Gastrocnemius medialis (tissue), 4 donors: ENCODE results near the gene GPR137. TPM values are rescaled to one million over a fixed set of nuclear protein-coding genes. Genes with fewer than 3 reads are reported as not detected.

Experiments used
- ATAC-seq, 2 donors: fragments of 150-250 bp; one replicate each; pipeline ENCODE4 v1.9.1; 2016
- DNase-seq, 2 donors: peaks; one replicate each; pipeline ENCODE4 v3.0.0-alpha.2; 2019
- H3K27ac ChIP-seq, 4 donors: fragments of 200-600 bp; sonication (generic); 1 replicate in 1 of 4; 2 replicates in 3 of 4; pipeline ENCODE4 v1.5.1; 2016 to 2018; ENCODE audit warnings: mild to moderate bottlenecking in 2 of 4, moderate library complexity in 1 of 4
- H3K27me3 ChIP-seq, 3 donors: fragments of 200-600 bp; sonication (generic) in 2 of 3; 1 replicate in 1 of 3; 2 replicates in 2 of 3; pipeline versions ENCODE4 v1.5.1 to v1.6.0; 2016 to 2019; ENCODE audit warnings: mild to moderate bottlenecking in 1 of 3, moderate library complexity in 1 of 3
- H3K36me3 ChIP-seq, 2 donors: fragments of 200-600 bp; sonication (generic) in 1 of 2; one replicate each; pipeline ENCODE4 v1.5.1; 2017 to 2018
- H3K4me1 ChIP-seq, 2 donors: fragments of 200-600 bp; sonication (generic) in 1 of 2; one replicate each; pipeline ENCODE4 v1.5.1; 2016 to 2017; ENCODE audit warnings: mild to moderate bottlenecking in 2 of 2
- H3K4me3 ChIP-seq, 4 donors: fragments of 200-600 bp; sonication (generic) in 3 of 4; 1 replicate in 1 of 4; 2 replicates in 3 of 4; pipeline ENCODE4 v1.5.1; 2016 to 2019; ENCODE audit warnings: mild to moderate bottlenecking in 2 of 4
- H3K9me3 ChIP-seq, 3 donors: fragments of 200-600 bp; sonication (generic) in 2 of 3; 1 replicate in 1 of 3; 2 replicates in 2 of 3; pipeline ENCODE4 v1.5.1; 2016 to 2019
- CTCF ChIP-seq, 5 experiments: fragments of 450-650 bp in 3 of 5; fragments of 200-600 bp in 2 of 5; sonication (generic) in 2 of 5; IDR thresholded peaks in 4 of 5; conservative IDR thresholded peaks in 1 of 5; 1 replicate in 4 of 5; 2 replicates in 1 of 5; pipeline ENCODE4 v1.5.1; 2016 to 2019; ENCODE audit warnings: antibody characterized with exemption in 5 of 5, mild to moderate bottlenecking in 3 of 5, moderate library complexity in 3 of 5
- POLR2A ChIP-seq, 2 donors: fragments of 450-650 bp; IDR thresholded peaks; one replicate each; pipeline ENCODE4 v1.6.1; 2017; ENCODE audit warnings: antibody characterized with exemption in 2 of 2, mild to moderate bottlenecking in 2 of 2, moderate library complexity in 2 of 2
- in situ Hi-C, 4 donors: fragments of 200-750 bp; cut with MboI; loops; one replicate each; pipeline versions ENCODE4 v1.15.0 to v1.8.0; 2017; ENCODE audit warnings: low sequenced_read_pairs in 4 of 4
- intact Hi-C: fragments of 100-400 bp; cut with DNase I; formaldehyde crosslinking; loops from one replicate; pipeline ENCODE4 v1.15.1; 2023; ENCODE audit warnings: low total_unique reads
- total RNA-seq, 4 donors: library from RNA; depleted of rRNA; stranded (reverse); fragments of >200 nt; gene quantifications; one replicate each; pipeline versions ENCODE4 v1.1.0 to v1.2.3, GENCODE V29; 2016

GPR137 gene
- total RNA-seq, 4 donors from 2014 or later: 13.8 to 28.9 (median 20.4) TPM

GRCh38 chr11:64253481-64253880, 32.2 kb upstream of the GPR137 start:
- DNase-seq (peak in 1 of 2 donors; percentile 65), ATAC-seq (no peak)
- intact Hi-C loops (no loop called here), in situ Hi-C loops (no loop called here)
- H3K4me1 ChIP-seq: peaks cover 30 to 31% of the 10 kb centered on the region in 2 donors
- H3K27me3 ChIP-seq: no peaks in the 10 kb centered on the region
- no peak for TF ChIP-seq CTCF (IDR thresholded peaks at IDR 0.05 in 4 of 5, conservative IDR thresholded peaks at IDR 0.05 in 1 of 5)
- TF ChIP-seq POLR2A (IDR thresholded peaks at IDR 0.05): no peak
- H3K36me3 ChIP-seq: peaks cover 0 to 22% of the 10 kb centered on the region in 2 donors
- no peak overlapping the region for H3K4me3 ChIP-seq
- H3K9me3 ChIP-seq: no peaks in the 10 kb centered on the region
- H3K27ac ChIP-seq: peak overlapping the region in 3 of 4 donors; percentile 6 to 77 (median 34)

GRCh38 chr11:64254326-64254725, 31.3 kb upstream of the GPR137 start:
- no peak for DNase-seq
- in situ Hi-C loops: no loop called here

GRCh38 chr11:64255135-64256128, 30.2 kb upstream of the GPR137 start:
- TF ChIP-seq CTCF (IDR thresholded peaks at IDR 0.05 in 4 of 5, conservative IDR thresholded peaks at IDR 0.05 in 1 of 5) (no peak), POLR2A (IDR thresholded peaks at IDR 0.05) (no peak)
- Histone ChIP-seq H3K27me3 (no peaks in the 10 kb centered on the region), H3K36me3 (peaks cover 0 to 33% of the 10 kb centered on the region in 2 donors), H3K27ac (no peak overlapping the region), H3K4me3 (no peak overlapping the region), H3K4me1 (peaks cover 30 to 31% of the 10 kb centered on the region in 2 donors), H3K9me3 (no peaks in the 10 kb centered on the region)
- DNase-seq: no peak
- in situ Hi-C loops (no loop called here), intact Hi-C loops (no loop called here)
- ATAC-seq: no peak

More at GRCh38 chr11:64254326-64254725, 31.3 kb upstream of the GPR137 start:
- Histone ChIP-seq H3K9me3 (no peaks in the 10 kb centered on the region), H3K27me3 (no peaks in the 10 kb centered on the region), H3K36me3 (peaks cover 0 to 30% of the 10 kb centered on the region in 2 donors), H3K4me1 (peaks cover 30 to 31% of the 10 kb centered on the region in 2 donors), H3K4me3 (no peak overlapping the region), H3K27ac (no peak overlapping the region)
- intact Hi-C loops: no loop called here
- TF ChIP-seq CTCF (IDR thresholded peaks at IDR 0.05 in 4 of 5, conservative IDR thresholded peaks at IDR 0.05 in 1 of 5) (no peak), POLR2A (IDR thresholded peaks at IDR 0.05) (no peak)
- no peak for ATAC-seq

- ATAC-seq (no peak), DNase-seq (no peak)
- Histone ChIP-seq H3K36me3 (peaks cover 0 to 33% of the 10 kb centered on the region in 2 donors), H3K4me1 (peaks cover 24 to 25% of the 10 kb centered on the region in 2 donors), H3K27me3 (no peaks in the 10 kb centered on the region), H3K4me3 (no peak overlapping the region), H3K9me3 (no peaks in the 10 kb centered on the region), H3K27ac (no peak overlapping the region)
- no peak for TF ChIP-seq POLR2A (IDR thresholded peaks at IDR 0.05)
- TF ChIP-seq CTCF (IDR thresholded peaks at IDR 0.05 in 4 of 5, conservative IDR thresholded peaks at IDR 0.05 in 1 of 5): no peak
- intact Hi-C loops (no loop called here), in situ Hi-C loops (no loop called here)
Observed at GRCh38 chr11:64256300-64256699, 29.3 kb upstream of the GPR137 start.
